ENCODE measurements around the gene IPO8.

Gene IPO8
- 37.4 to 72.7 reads per million in 2 donors for total RNA-seq

GRCh38 chr12:30695199-30696102 is at the start of gene IPO8:
TSS of gene IPO8 (minus strand) at chr12:30695869. CDS start at chr12:30695647, 222 bp downstream.
- peak; percentile 78 for DNase-seq

GRCh38 chr12:30744321-30744720 is 48.7 kb upstream of the IPO8 start:
- DNase-seq, result no peak

- DNase-seq, result no peak
Observed at GRCh38 chr12:30740274-30740673, 44.6 kb upstream of the IPO8 start.

- no peak for DNase-seq
Observed at GRCh38 chr12:30739020-30739419, 43.4 kb upstream of the IPO8 start.

GRCh38 chr12:30732954-30733637 is 37.4 kb upstream of the IPO8 start:
- DNase-seq, result no peak

- DNase-seq, result no peak
Observed at GRCh38 chr12:30730011-30730410, 34.3 kb upstream of the IPO8 start.

- DNase-seq, result no peak
Observed at GRCh38 chr12:30729547-30729946, 33.9 kb upstream of the IPO8 start.

GRCh38 chr12:30726647-30727046 is 31.0 kb upstream of the IPO8 start:
- DNase-seq, result no peak

GRCh38 chr12:30725739-30726138 is 30.1 kb upstream of the IPO8 start:
- DNase-seq, result no peak

- DNase-seq, result no peak
Observed at GRCh38 chr12:30719060-30719459, 23.4 kb upstream of the IPO8 start.

- no peak for DNase-seq
Observed at GRCh38 chr12:30707613-30708342, 12.1 kb upstream of the IPO8 start.

- DNase-seq, result no peak
Observed at GRCh38 chr12:30706476-30706875, 10.8 kb upstream of the IPO8 start.

- no peak for DNase-seq
Observed at GRCh38 chr12:30701056-30701455, 5.4 kb upstream of the IPO8 start.

GRCh38 chr12:30700216-30700900 is 4.7 kb upstream of the IPO8 start:
- DNase-seq, result no peak

GRCh38 chr12:30698346-30698745 is 2.7 kb upstream of the IPO8 start:
- no peak for DNase-seq

GRCh38 chr12:30696943-30697342 is 1.3 kb upstream of the IPO8 start:
- no peak for DNase-seq

GRCh38 chr12:30696486-30696885 is 817 bp upstream of the IPO8 start:
- no peak for DNase-seq

- DNase-seq, result no peak
Observed at GRCh38 chr12:30696103-30696408, 387 bp upstream of the IPO8 start.

- no peak for DNase-seq
Observed at GRCh38 chr12:30694412-30695198, 1.1 kb downstream of the IPO8 start.

- no peak for DNase-seq
Observed at GRCh38 chr12:30692470-30692869, 3.2 kb downstream of the IPO8 start.

- DNase-seq, result no peak
Observed at GRCh38 chr12:30691122-30691879, 4.4 kb downstream of the IPO8 start.

Measured in T-helper 9 cell (primary cell).